Stimulated activated CD8-positive, alpha-beta memory T cell treated with anti-CD3 and anti-CD28 coated beads, Interleukin-2, amount 100 ng/mL, for 48 hours (primary cell): ENCODE measurements around the gene MRPS34.
"Not testable (repeated sequence)": the region's sequence is repeated elsewhere in the genome, so short reads cannot be mapped to it uniquely, and the experiment has no call there.

Experiments used
- DNase-seq, 2 donors: peaks; one replicate each; pipeline ENCODE4 v3.0.0-alpha.2; 2020; ENCODE audit warnings: low read depth in 2 of 2

Gene MRPS34

DNA sequence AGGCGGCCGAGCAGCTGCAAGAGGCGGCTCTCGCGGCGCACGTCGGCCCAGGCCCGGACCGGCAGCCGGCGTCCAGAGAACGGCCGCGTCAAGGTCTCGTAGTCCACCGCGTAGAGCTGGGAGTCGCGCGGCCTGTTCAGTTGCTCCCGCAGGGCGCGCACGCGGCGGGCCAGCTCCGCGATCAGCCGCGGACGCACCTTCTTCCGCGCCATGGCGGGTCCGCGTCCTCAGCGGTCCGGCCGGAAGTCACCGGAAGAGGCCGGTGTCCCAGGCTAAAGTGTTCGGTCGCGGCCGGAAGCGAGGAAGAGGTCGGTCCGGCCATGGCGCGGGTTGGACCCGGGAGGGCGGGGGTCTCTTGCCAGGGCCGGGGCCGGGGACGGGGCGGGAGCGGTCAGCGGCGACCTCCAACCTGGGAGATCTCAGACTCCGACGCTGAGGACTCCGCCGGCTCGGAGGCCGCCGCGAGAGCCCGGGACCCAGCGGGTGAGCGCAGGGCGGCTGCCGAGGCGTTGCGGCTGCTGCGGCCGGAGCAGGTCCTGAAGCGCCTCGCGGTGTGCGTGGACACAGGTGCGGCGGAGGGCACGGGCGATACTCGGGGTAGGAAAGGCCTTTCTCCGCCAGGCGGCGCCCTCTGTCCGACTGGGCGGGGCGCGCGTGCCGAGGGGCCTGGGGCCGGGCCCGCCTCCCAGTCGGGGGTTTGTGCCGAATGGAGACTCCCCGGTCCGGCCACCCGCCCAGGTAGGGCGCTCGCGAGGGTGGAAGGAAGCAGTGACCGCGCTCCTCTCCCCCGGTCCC lies at the start of gene MRPS34:
Gene MRPS34 (minus strand): TSS at position 227 of the 795 bp plus-strand sequence. CDS start 15 bp downstream, at position 212.
- peak; percentile 69 to 73 for DNase-seq

- DNase-seq, result no peak
These were observed 49.1 kb upstream of the MRPS34 start for GRCh38 chr16:1821861-1822611.

DNA sequence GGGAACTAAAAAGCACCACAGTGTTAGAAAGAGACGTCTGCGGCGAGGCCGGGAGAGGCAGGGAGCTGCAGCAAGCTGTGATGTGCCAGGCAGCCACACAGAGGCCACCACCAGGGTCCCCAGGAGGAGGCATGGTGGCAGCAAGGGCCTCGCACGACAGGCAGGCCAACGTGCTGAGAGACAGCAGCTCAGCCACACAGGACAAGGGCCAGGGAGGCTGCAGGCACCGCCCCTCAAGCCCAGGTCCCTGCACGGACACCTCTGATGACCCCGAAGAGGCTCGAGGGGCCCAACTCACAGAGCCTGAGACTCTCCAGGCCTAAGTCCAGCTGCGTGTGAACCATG lies 48.0 kb upstream of the MRPS34 start:
- DNase-seq, result no peak

DNA sequence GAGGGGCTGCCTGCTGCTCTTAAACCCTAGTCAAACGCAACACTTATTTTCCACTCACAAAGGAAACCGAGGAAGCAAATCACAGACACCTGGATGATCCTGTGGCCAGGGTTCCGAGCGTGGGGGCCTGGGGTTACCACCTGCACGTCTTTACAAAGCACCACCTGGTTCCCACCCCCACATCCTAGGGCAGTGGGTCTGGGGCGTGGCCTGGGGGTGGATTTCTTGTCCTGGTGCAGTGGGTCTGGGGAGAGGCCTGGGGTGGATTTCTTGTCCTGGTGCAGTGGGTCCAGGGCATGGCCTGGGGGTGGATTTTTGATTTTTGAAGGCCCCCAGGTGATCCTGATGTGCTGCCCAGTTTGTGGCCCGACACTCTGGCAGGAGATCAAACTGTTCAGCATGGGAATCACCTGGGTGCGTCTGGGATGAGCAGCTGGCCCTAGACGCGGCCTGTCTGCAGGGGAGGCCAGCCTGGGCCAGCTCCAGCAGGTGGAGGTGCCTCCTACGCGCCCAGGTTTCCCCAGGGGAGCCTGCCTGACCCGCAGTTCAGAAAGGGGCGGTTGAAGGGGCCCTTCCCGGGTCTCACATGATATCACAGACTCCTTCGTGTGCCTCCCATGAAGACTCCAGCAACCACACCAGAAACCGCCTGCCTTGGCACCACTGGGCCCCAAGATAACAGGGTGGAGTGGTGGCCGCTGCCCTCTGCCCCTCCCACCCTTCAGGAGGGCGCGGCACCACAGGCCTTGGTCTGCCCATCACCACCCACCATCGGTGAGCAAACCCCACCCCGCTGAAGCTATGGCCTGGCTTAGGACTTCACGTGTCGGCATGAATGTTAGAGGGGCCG lies 47.4 kb upstream of the MRPS34 start:
- DNase-seq, result no peak

GRCh38 chr16:1819611-1820010 lies 46.7 kb upstream of the MRPS34 start:
- no peak for DNase-seq

DNA sequence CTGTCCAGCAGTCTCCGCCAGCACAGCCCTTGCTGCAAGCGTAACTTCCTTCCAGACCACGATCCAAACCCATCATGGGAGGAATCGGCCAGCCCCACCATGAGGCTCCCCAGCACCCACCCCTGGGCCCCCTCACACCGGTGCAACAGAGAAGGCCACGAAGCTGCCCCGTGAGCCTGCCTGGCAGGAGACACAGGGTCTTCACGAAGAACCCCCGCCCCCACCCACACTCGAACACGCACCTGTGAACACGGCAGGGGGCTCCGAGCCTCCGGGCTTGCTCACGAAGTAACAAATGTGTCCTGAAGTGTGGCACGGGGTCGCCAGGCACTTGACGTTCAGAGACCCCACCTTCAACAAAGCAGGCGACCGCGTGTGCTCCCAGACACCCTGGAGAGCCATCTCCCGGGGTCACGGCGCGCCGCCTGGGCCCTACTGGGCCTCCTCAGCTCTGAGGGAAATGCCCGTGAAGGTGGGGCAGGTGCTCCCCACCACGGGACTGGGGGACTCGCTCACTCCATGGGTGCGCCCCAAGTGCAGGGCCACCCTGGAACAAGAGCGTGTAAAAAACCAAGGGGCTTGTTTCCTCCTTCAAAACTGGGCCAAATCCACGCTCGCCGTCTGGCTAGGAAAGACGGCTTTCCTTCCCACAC lies 46.1 kb upstream of the MRPS34 start:
- DNase-seq, result no peak

GRCh38 chr16:1818204-1818872 lies 45.4 kb upstream of the MRPS34 start:
- no peak for DNase-seq

DNA sequence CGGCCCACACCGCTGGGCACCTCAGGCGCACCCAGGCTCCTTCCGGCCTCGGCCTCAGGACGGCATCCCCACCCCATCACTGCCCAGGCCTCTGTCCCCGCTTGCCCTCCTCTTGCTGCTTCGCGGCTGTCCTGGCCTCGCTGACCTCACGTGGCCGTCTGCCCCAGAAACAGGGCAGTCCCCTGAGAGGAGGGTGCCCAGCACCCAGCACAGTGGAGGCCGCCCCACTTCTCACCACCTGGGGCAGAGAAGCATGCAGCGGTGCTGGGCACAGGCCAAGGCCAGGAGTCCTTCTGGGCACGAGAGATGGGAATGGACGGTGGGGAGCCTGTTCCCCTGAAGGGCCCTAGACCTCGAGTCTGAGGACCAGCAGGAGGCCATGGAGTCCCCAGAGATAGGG lies 44.8 kb upstream of the MRPS34 start:
- no peak for DNase-seq

DNA sequence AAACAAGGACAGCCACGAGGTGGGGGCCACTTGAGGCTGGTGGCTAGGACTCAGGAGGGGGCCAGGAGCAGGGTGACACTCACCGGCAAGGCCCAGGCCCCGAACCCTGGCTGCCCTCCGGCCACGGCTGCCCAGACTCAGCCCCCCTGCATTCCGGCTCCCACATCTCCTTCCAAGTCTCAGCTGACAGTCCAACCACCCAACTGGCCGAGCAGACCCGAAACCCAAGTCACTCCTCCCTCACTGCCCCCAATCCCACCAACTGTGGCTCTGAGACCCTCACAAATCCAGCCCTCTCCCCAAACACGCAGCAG lies 44.3 kb upstream of the MRPS34 start:
- DNase-seq, result no peak

DNA sequence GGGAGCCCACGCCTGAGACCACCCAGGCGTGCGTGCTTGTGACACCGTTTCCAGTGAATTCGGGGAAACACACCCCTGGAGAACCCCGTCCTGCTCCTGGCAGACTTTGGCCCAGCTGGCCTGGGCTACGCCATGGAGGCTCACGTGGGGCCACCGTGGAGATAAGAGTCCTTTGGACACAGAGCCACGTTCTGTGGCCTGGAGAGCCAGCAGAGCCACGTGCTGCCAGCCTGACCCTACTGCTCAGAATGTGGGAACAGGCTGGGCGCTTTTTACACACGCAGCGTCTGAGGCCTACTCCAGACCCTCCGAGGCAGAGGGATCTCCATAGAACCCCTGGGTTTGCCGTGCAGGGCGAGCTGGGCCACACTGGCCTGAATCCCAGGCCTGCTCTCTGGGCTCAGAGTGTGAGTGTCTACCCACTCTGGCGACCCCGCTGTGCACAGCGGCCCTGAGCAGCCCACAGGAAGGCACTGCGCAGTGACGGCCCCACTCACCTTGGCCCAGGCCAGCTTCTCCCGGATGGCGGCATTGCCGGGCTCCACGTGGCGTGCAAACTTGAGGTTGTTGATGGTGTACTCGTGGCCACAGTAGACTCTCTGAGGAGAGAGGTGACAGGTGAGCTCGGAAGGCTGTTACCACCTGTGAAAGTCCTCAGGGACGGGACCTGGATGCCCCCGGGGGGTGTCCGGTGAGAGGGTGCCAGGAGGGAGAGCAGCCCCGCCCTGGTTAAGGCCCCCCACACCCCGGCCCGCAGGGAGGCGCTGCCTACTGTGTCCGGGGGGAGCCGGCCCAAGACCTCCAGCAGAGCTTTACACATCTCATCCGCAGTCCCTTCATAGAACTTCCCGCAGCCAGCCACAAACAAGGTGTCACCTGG lies 43.7 kb upstream of the MRPS34 start:
- no peak for DNase-seq

DNA sequence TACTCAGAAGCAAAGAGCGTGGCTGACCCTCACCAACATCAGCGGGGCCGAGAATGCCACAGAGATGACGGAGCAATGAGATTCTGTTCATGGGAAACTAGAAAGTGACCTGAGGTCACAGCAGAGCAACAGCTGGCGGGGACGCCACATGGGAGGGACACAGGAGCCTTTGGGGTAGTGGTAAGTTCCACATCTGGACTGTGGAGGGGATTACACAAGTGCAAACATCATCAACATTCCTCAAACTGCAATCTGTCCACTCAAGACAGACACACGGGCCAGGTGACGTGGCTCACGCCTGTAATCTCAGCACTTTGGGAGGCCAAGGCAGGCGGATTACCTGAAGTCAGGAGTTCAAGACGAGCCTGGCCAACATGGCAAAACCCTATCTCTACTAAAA lies 42.5 kb upstream of the MRPS34 start:
- no peak for DNase-seq

GRCh38 chr16:1812732-1813163 lies 39.8 kb upstream of the MRPS34 start:
- DNase-seq, result peak; percentile 21 to 41

DNA sequence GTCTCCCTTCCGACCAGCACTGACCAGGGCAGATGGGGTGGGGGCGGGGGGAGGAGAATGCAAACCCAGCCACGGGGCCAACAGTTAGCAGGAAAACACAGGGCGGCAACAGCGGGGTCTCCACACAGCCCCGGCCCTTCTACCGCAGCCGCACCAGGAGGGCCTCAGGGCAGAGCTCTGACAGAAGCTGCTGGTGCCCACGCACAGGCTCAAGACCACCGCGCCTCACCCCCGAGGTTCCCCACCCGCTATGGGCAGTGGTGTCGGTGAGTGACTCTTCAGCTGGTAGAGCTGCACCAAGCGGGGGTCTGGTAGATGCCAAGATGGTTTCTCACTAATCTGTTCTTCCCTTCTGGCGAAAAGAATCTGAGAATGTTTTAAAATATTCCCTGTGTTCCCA lies 37.6 kb upstream of the MRPS34 start:
- no peak for DNase-seq

GRCh38 chr16:1810106-1810505 lies 37.2 kb upstream of the MRPS34 start:
- no peak for DNase-seq

DNA sequence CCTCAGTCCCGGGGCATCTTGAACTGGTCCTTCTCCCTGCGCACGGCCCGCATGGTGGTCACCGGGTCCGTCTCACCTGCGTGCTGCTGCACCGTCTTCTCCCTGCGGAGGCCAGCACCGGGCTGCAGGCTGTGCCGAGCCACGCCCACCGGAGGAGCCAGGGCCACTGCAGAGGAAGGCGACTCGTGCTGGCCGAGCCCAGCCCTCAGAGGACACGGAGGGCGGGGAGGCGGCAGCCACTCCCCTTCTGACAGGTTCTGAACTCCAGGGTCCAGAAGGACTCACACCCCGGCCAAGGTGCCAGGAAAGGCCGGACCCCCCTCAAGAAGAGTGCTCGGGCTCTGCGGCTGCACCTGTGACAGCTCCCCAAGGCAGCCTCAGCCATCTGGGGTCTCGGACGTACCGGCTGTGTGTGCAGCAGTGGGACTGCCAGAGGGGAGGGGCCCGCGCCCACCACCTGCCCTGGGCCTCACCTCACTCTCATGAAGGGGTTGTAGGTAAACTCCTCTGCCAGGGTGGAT lies 36.4 kb upstream of the MRPS34 start:
- no peak for DNase-seq

DNA sequence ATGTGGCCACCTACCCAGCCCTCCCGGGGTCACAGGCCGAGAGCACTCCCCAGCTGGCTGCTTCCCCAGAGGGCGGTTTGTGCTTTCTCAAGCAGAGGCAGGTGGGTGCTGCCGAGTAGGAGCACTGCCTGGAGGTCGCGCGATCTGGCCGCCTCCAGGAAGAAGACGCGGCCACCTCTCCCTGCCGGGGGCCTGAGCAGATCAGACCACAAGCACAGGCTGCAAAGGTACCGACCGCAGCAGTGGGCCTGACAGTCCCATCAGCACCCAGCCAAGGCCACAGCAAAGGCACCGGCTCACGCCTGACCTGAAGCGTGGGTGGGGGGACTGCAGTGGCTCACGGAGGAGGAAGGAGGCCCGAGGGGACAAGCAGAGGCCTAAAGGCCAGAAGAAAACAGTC lies 35.8 kb upstream of the MRPS34 start:
- no peak for DNase-seq

DNA sequence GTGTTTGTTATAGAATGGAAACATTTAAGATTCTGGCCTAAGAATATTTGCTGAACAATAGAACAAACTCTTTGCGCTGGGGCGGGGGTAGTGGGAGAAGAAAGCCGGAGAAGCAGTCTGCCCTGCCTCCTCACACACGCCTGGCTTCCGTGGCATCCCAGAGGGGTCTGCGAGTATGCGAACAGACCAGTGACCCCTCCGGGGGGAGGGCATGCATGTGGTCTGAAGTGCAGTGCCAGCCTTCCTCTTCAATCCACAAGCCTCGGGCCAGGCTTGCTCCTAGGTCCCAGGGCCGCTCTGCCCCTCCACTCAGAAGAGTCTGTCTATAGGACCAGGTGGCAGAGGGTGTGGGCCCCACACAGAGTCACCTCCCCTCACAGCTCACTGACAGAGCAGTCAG lies 34.7 kb upstream of the MRPS34 start:
- DNase-seq, result no peak

- no peak for DNase-seq
These were observed 27.8 kb upstream of the MRPS34 start for GRCh38 chr16:1800701-1801100.

- not testable (repeated sequence) for DNase-seq
These were observed 26.3 kb upstream of the MRPS34 start for GRCh38 chr16:1799263-1799662.
